ENCODE results near the gene IL22RA2.

Gene IL22RA2, protein sequence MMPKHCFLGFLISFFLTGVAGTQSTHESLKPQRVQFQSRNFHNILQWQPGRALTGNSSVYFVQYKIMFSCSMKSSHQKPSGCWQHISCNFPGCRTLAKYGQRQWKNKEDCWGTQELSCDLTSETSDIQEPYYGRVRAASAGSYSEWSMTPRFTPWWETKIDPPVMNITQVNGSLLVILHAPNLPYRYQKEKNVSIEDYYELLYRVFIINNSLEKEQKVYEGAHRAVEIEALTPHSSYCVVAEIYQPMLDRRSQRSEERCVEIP

DNA sequence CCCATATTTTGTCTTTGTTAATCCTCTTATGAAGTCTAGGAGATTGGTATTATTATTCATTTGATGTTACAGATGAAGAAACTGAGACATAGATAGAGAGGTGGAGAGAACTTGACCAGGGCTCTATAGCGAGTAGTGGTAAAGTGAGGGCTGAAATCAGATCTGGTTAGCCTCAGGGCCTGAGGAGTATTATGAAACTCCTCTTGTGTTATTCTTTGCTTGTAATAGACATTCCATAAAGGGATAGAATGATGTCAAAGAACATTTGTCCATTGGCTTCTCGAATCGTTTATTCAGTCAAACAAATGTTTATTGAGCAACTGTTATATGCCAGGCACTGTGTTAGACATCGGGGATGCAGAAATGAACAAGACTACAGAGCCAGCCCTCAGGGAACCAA lies at the start of gene IL22RA2:
Gene IL22RA2, minus strand, starts transcription at position 144 of the 400 bp plus-strand sequence. CDS start 11,895 bp downstream, outside the sequence.
- Histone ChIP-seq H3K27me3 (no peaks in the 10 kb centered on the region), H3K4me3 (ENCODE audit: low read depth in 1 of 2, low read length in 1 of 2) (no peak within 1 kb of the TSS), H3K27ac (no peak within 1 kb of the TSS), H3K9me3 (no peaks in the 10 kb centered on the region), H3K36me3 (no peaks in the 10 kb centered on the region), H3K4me1 (ENCODE audit: control insufficient read depth in 1 of 2, insufficient read depth in 1 of 2, low read depth in 1 of 2, low read length in 1 of 2) (peaks cover 0 to 7% of the 10 kb centered on the region in 2 experiments)
- TF ChIP-seq, protein P1, sequence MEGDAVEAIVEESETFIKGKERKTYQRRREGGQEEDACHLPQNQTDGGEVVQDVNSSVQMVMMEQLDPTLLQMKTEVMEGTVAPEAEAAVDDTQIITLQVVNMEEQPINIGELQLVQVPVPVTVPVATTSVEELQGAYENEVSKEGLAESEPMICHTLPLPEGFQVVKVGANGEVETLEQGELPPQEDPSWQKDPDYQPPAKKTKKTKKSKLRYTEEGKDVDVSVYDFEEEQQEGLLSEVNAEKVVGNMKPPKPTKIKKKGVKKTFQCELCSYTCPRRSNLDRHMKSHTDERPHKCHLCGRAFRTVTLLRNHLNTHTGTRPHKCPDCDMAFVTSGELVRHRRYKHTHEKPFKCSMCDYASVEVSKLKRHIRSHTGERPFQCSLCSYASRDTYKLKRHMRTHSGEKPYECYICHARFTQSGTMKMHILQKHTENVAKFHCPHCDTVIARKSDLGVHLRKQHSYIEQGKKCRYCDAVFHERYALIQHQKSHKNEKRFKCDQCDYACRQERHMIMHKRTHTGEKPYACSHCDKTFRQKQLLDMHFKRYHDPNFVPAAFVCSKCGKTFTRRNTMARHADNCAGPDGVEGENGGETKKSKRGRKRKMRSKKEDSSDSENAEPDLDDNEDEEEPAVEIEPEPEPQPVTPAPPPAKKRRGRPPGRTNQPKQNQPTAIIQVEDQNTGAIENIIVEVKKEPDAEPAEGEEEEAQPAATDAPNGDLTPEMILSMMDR (IDR thresholded peaks at IDR 0.05), result no peak

DNA sequence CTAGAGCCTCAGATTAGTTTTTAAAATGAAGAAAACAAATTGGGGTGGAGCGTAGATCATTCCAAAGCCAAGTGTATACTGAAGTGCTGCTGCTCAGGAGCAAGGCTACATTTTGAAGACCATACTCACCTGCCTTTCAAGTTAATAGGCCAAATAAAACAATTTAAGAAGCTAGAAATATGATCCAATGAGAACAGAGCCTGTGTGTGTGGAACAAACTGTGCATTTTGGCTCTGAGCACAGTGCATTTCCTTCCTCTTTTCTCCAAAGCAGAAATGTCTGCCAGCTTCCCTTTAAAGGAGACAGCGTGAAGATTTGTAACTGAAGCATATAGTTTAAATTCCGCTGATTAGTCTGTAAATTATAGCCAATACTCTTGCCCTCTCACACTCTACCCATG lies 48.9 kb upstream of the IL22RA2 start:
- Histone ChIP-seq H3K36me3 (peaks cover under 1% of the 10 kb centered on the region), H3K4me3 (ENCODE audit: low read depth in 1 of 2, low read length in 1 of 2) (peak overlapping the region; percentile 35 to 92), H3K27me3 (no peaks in the 10 kb centered on the region), H3K4me1 (ENCODE audit: control insufficient read depth in 1 of 2, insufficient read depth in 1 of 2, low read depth in 1 of 2, low read length in 1 of 2) (peaks cover 79 to 80% of the 10 kb centered on the region in 2 experiments), H3K27ac (peak overlapping the region; percentile 100), H3K9me3 (no peaks in the 10 kb centered on the region)
- TF ChIP-seq, protein P1 (IDR thresholded peaks at IDR 0.05), result no peak

DNA sequence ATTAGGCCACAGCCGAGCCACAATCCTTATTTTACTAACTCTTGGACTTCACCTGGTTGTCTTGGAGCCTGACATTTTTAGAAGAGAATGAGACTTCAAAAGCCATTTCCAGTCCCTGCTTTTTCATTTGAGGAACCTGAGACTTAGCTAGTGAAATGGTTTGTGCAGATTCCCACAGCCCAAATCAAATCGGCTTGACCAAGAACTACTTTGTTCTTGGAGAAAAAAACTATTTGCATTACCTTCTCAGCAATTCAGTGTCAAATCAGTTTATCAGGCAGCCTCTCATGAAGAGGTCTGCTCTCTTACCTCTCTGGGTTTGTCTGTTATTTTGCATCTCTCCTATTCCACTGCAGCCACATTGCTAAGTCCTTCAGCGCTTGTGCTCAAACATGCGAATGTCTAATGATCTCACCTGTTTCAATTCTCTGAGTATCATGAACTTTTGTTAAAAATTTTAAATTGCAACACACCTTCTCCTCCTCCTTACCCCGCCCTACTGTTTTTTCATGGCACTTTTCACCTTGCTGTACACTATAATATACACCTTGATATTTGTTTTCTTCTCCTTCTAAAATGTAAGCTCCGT lies 46.3 kb upstream of the IL22RA2 start:
- TF ChIP-seq, protein P1 (IDR thresholded peaks at IDR 0.05), result no peak
- Histone ChIP-seq H3K36me3 (peaks cover 17% of the 10 kb centered on the region), H3K4me1 (ENCODE audit: control insufficient read depth in 1 of 2, insufficient read depth in 1 of 2, low read depth in 1 of 2, low read length in 1 of 2) (peaks cover 84 to 86% of the 10 kb centered on the region in 2 experiments), H3K27me3 (no peaks in the 10 kb centered on the region), H3K9me3 (no peaks in the 10 kb centered on the region), H3K4me3 (ENCODE audit: low read depth in 1 of 2, low read length in 1 of 2) (peak overlapping the region; percentile 77 to 92), H3K27ac (peak overlapping the region; percentile 100)

DNA sequence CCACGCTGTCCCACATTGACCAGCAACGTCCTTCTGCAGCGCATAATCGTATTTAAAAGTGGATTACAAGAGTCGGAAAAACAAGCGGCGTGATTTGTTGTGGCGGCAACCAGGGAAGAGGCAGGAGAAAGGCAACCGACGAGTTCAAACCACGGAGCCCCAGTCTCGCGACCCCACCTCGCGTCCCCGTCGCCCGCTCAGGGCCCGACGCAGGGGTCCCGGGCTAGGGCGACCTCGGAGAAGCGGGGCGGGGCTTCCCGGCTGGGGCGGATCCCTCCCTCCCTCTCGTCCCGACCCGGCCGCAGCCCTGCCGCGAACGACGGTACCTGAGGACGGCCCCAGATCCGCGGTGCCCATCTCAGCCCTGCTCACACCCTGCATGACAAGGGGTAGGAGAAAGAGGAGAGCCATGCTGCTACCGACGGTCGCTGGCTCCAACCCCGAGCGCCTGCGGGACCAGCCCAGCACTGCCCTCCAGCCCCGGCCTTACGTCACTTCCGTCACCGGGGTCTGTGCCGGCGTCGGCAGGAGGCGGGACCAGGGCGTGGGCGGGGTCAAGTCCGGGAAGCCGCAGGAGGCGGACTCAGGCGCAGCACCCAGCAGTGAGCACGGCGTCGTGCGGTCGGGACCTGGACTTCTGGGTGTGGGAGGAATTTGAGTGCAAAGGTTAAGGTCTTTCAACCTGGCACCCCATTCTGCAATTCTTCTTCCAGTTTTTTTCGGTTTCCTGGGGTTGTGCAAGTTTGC lies 45.6 kb upstream of the IL22RA2 start, which contains the start of gene IFNGR1:
Gene IFNGR1, minus strand, starts transcription at position 469 of the 747 bp plus-strand sequence. Its CDS starts 58 bp downstream, at position 411.
- H3K4me1 ChIP-seq (ENCODE audit: control insufficient read depth in 1 of 2, insufficient read depth in 1 of 2, low read depth in 1 of 2, low read length in 1 of 2), result peaks cover 85 to 86% of the 10 kb centered on the region in 2 experiments
- TF ChIP-seq, protein P1 (IDR thresholded peaks at IDR 0.05), result peak; percentile 48
- no peaks in the 10 kb centered on the region for H3K27me3 ChIP-seq
- peaks cover 24% of the 10 kb centered on the region for H3K36me3 ChIP-seq
- no peaks in the 10 kb centered on the region for H3K9me3 ChIP-seq
- peak within 1 kb of the TSS; percentile 77 to 92 for H3K4me3 ChIP-seq (ENCODE audit: low read depth in 1 of 2, low read length in 1 of 2)
- peak within 1 kb of the TSS; percentile 100 for H3K27ac ChIP-seq

DNA sequence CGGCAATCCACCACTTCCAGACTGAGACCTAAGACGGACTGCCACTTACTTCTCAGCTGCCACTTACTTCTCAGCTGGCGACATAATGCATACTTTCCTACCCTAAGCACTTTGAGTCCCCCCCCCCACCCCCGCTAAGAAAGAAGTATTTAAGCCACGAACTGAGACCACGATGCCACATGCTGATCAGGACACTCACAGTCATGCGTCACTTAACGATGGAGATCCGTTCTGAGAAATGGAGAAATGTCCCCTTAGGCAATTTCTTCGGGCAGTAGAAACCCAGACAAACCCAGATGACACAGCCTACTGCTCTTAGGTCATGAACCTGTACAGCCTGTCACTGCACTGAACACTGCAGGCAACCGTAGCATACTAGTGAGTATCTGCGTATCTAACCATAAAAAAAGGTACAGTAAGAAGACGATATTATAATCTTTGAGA lies 45.1 kb upstream of the IL22RA2 start:
- peaks cover 30% of the 10 kb centered on the region for H3K36me3 ChIP-seq
- TF ChIP-seq, protein P1 (IDR thresholded peaks at IDR 0.05), result no peak
- H3K9me3 ChIP-seq, result no peaks in the 10 kb centered on the region
- no peaks in the 10 kb centered on the region for H3K27me3 ChIP-seq
- H3K4me1 ChIP-seq (ENCODE audit: control insufficient read depth in 1 of 2, insufficient read depth in 1 of 2, low read depth in 1 of 2, low read length in 1 of 2), result peaks cover 85 to 86% of the 10 kb centered on the region in 2 experiments
- H3K4me3 ChIP-seq (ENCODE audit: low read depth in 1 of 2, low read length in 1 of 2), result peak overlapping the region; percentile 77 to 92
- peak overlapping the region; percentile 100 for H3K27ac ChIP-seq
